ENCODE results near the gene CAMK2B. TPM values are rescaled to one million over a fixed set of nuclear protein-coding genes. Genes with fewer than 3 reads are reported as not detected.

Gene CAMK2B
- total RNA-seq, 1 donor from 2014 or later = 98.0 TPM

- intact Hi-C loops (cut with micrococcal nuclease) = no loop called here
- TF ChIP-seq CTCF (IDR thresholded peaks at IDR 0.05; ENCODE audit: borderline replicate concordance) = no peak
- peak overlapping the region; percentile 88 for H3K27ac ChIP-seq (replicated peaks)
- peaks cover 18% of the 10 kb centered on the region for H3K9me3 ChIP-seq (replicated peaks)
- peaks cover 64% of the 10 kb centered on the region for H3K4me1 ChIP-seq
- peaks cover 9% of the 10 kb centered on the region for H3K27me3 ChIP-seq (ENCODE audit: low read depth)
- peak; percentile 62 for DNase-seq
- no peak overlapping the region for H3K4me3 ChIP-seq
- H3K36me3 ChIP-seq = no peaks in the 10 kb centered on the region
Observed at GRCh38 chr7:44313621-44314031, 11.8 kb downstream of the CAMK2B start.

DNA sequence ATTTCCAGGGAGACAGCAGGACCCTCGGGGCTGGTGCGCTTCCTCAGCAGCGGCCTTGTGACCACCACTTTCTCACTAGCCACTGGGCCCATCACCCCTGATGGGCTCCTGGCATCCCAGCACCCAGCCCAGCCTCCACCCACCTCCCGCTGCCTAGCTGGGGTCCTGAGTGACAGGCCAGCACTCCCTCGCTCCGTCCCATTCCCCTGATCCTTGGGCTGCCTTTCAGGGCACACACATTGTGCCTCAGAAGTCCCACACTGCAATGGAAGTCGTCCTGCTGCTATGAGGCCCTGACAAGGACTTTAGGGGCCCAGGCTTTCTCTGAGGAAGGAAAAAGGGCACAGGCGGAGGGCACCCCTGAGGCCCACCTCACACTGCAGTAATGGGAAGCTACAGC is 12.4 kb downstream of the CAMK2B start:
- TF ChIP-seq CTCF (IDR thresholded peaks at IDR 0.05; ENCODE audit: borderline replicate concordance) = no peak
- H3K27ac ChIP-seq (replicated peaks) = peak overlapping the region; percentile 88
- DNase-seq = no peak
- H3K27me3 ChIP-seq (ENCODE audit: low read depth) = peaks cover 11% of the 10 kb centered on the region
- peaks cover 64% of the 10 kb centered on the region for H3K4me1 ChIP-seq
- intact Hi-C loops (cut with micrococcal nuclease) = no loop called here
- no peak overlapping the region for H3K4me3 ChIP-seq
- peaks cover 18% of the 10 kb centered on the region for H3K9me3 ChIP-seq (replicated peaks)
- H3K36me3 ChIP-seq = no peaks in the 10 kb centered on the region

DNA sequence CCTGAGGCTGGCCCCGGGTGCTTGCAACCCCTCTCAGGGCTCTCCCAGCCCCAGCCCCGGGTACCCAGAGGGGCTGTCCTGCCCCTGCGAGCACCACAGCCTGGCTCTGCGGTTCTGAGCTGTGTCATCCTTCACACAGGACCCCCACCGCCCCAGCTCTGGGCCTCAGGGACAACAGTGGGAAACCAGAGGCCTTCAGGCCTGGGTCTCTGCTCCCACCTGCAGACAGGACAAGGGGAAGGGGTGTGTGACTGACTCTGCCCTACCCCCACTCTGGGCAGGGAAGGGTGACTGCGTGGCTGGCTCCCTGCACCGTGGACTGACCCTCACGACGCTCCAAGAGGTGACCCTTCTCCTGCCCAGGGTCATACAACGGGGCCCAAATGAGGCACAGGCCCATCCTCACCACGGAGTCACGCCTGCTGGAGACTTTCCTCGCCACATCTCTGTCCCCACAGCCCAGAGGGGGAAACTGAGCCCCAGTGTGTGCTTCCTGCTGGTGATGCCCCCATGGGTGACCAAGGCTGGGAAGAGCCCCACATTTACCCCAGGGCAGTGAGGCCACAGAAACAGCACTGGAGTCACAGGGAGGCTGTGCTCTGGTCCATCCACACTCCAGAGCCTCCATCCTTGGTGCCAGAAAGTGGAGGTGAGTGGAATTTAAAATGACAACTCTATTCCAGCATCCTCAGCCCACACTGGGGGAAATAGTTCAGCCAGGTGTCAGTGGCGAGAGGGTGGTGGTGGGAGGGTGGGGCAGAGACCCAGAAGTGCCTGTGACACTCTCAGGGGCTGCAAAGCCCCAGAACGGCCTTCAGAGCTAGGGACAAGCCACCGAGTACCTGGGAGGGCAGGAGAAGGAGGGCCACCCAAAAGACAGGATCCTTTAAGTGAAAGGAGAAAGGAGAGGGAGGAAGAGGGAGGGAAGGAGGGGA is 13.6 kb downstream of the CAMK2B start:
- peak overlapping the region; percentile 88 for H3K27ac ChIP-seq (replicated peaks)
- H3K9me3 ChIP-seq (replicated peaks) = peaks cover 18% of the 10 kb centered on the region
- H3K36me3 ChIP-seq = no peaks in the 10 kb centered on the region
- H3K4me3 ChIP-seq = no peak overlapping the region
- H3K4me1 ChIP-seq = peaks cover 64% of the 10 kb centered on the region
- no peak for TF ChIP-seq CTCF (IDR thresholded peaks at IDR 0.05; ENCODE audit: borderline replicate concordance)
- DNase-seq = no peak
- peaks cover 11% of the 10 kb centered on the region for H3K27me3 ChIP-seq (ENCODE audit: low read depth)
- intact Hi-C loops (cut with micrococcal nuclease) = no loop called here

DNA sequence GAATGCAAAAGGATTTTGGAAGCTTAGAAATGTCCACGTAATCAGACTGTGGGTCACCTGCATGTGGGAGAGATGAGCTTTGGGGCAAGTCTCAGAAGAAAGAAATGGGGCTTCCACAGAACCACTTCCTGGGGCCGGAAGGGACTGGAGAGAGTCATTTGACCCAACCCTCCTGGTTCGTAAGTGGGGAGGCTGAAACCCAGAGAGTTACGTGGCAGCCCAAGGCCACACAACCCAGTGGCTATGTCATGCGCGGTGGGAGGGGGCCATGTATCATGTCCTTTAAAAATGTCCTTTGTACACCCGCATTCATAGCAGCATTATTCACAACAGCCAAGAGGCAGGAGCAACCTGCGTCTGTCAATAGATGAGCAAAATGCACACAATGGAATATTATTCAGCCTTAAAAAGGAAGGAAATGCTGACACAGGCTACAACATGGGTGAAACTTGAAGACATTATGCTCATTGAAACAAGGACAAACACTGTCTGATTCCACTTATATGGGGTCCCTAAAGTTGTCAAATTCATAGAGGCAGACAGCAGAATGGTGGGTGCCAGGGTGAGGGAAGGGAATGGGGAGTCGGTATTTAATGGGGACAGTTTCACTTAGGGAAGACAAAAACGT is 15.1 kb downstream of the CAMK2B start:
- intact Hi-C loops (cut with micrococcal nuclease) = no loop called here
- Histone ChIP-seq H3K27ac (replicated peaks) (peak overlapping the region; percentile 84), H3K9me3 (replicated peaks) (peaks cover 12% of the 10 kb centered on the region), H3K4me3 (peak overlapping the region; percentile 62), H3K4me1 (peaks cover 64% of the 10 kb centered on the region), H3K36me3 (no peaks in the 10 kb centered on the region), H3K27me3 (ENCODE audit: low read depth) (peaks cover 11% of the 10 kb centered on the region)
- DNase-seq = no peak
- no peak for TF ChIP-seq CTCF (IDR thresholded peaks at IDR 0.05; ENCODE audit: borderline replicate concordance)

DNA sequence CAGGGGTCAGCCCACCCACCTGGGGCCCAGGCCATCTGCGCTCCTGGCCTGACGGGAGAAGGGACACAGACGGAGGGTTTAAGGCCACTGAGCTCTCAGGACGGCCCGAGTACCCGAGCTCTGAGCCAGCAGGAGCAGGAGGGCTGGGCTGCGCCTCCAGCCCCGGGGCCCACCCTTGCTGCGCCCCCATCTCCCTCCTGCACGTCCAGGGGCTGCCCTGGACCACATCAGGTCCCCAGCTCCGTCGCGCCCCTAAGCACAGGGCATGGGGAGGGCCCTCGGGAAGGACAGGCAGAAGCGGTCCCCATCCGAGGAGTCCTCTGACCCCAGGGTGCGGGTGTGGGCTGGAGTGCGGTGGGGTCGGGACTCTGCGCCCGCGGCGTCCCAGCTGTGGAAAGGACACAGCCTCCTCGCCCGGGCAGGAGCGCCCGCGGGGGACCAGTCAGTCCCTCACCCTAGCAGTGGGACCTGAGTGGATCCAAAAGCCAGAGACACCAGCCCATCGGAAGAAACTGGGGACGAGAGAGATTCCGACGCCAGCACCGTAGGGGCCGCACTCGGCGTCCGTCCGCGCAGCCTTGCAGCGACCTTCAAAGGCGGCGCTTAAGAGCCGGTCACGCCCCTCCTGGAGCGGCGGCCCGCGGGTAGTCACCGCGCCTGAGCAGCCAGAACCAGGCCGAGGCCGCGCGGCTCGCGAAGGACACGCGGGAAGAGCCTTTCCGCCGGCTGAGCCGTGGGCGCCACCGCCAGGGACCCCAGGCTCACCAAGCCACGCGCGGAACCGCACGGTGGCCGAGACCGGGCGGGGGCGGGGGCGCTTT is 15.9 kb downstream of the CAMK2B start:
- Histone ChIP-seq H3K4me1 (peaks cover 61% of the 10 kb centered on the region), H3K9me3 (replicated peaks) (peaks cover 4% of the 10 kb centered on the region), H3K27ac (replicated peaks) (peak overlapping the region; percentile 84), H3K4me3 (peak overlapping the region; percentile 62), H3K36me3 (no peaks in the 10 kb centered on the region), H3K27me3 (ENCODE audit: low read depth) (peaks cover 11% of the 10 kb centered on the region)
- no peak for TF ChIP-seq CTCF (IDR thresholded peaks at IDR 0.05; ENCODE audit: borderline replicate concordance)
- peak; percentile 74 for DNase-seq
- intact Hi-C loops (cut with micrococcal nuclease) = no loop called here

Data from left ventricle myocardium inferior (tissue), 1 donor.